ENCODE results near the gene TEX13B.

Gene TEX13B

DNA sequence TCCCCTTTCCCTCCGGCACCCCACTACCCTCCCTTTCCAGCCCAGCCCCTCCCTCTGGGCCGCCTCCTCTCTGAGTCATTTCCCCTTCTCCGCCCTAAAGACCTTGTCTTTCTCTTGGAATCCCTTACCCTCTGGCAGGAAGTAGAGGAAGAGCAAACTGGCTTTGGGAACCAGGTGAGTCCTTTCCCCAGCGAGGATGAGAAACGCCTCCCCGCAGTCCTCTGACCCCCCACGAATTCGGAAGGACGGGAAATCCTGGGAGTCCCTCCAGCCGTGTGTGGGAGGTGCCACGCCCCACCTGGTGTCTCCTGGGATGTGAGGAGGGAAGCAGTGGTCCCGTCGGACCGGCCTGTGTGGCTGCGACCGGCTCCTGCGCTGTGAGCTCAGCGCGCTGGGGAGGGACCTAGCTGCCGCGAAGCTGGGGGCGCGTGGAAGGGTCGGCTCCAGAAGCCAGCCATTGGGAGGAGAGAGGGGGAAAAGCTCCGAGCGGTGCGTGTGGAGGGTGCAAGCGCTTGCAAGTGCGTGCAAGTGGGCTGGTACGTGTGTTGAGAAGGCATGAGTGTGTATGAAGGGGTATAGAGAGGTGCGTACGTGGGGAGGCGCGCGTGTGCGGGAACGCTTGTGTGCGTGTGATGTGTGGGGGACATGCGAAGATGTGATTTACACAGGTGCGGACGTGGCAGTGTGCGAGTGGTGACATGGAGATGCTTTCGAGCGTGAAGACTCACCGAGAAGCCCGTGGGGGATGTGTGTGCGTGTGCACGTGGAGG is 46.3 kb downstream of the TEX13B start:
- DNase-seq, result no peak

- DNase-seq, result no peak
Observed at GRCh38 chrX:107935200-107935599, 47.0 kb downstream of the TEX13B start.

- no peak for DNase-seq
Observed at GRCh38 chrX:107934262-107934661, 47.9 kb downstream of the TEX13B start.
